SK-N-SH treated with all-trans-retinoic acid at 6 μM for 48 hours (cell line): Measurements from ENCODE around the gene CPHXL2.

Experiments used
- ARNTL ChIP-seq: fragments of 450-650 bp; formaldehyde crosslinking; IDR thresholded peaks from 2 replicates; pipeline ENCODE4 v1.5.0; 2020; ENCODE audit warnings: low read depth, mild to moderate bottlenecking, moderate library complexity, borderline replicate concordance
- ESRRG ChIP-seq: fragments of 250-450 bp; sonication (Bioruptor Pico); IDR thresholded peaks from 2 replicates; pipeline ENCODE4 v1.6.1; 2021; ENCODE audit warnings: mild to moderate bottlenecking
- GLIS3 ChIP-seq: fragments of 250-450 bp; sonication (Bioruptor Pico); IDR thresholded peaks from 2 replicates; pipeline ENCODE4 v1.5.0; 2020; ENCODE audit warnings: mild to moderate bottlenecking, moderate library complexity
- OSR1 ChIP-seq: fragments of 250-450 bp; sonication (Bioruptor Pico); IDR thresholded peaks from 2 replicates; pipeline ENCODE4 v1.8.0; 2022; ENCODE audit warnings: moderate library complexity, mild to moderate bottlenecking, inconsistent platforms
- ZC3H10 ChIP-seq: fragments of 250-450 bp; sonication (Bioruptor Pico); IDR thresholded peaks from 2 replicates; pipeline ENCODE4 v1.5.1; 2021; ENCODE audit warnings: mild to moderate bottlenecking, moderate library complexity
- ZFP30 ChIP-seq: fragments of 450-650 bp; formaldehyde crosslinking; IDR thresholded peaks from 2 replicates; pipeline ENCODE4 v1.5.0; 2022; ENCODE audit warnings: mild to moderate bottlenecking, moderate library complexity
- TF ChIP-seq, protein P1 (sequence below): fragments of 250-450 bp; sonication (Bioruptor Pico); IDR thresholded peaks from 2 replicates; pipeline ENCODE4 v1.5.1; 2021; ENCODE audit warnings: mild to moderate bottlenecking, moderate library complexity
- TF ChIP-seq, protein P2 (sequence below): fragments of 250-450 bp; sonication (Bioruptor Pico); IDR thresholded peaks from 2 replicates; pipeline ENCODE4 v1.5.1; 2020; ENCODE audit warnings: low read depth, mild to moderate bottlenecking, moderate library complexity

DNA sequence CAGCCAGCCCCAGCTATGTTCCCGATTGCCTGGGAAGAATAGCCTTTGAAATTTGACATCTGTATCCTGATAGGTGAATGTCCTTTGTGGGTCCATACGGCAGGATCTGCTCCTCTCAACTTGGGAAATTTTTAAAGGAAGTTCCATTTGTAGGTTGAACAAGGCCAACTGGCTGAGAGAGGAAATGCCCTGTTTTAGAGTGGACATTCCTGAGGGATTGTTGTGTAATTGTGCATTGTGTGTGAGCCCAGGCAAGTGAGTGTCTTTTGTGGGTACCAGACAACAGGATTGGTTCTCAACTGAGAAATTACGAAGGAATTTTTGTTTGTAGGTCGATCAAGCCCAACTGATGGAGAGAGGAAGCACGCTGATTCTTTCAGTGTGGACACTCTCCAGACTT, 2.6 kb upstream of the CPHXL2 start:
- TF ChIP-seq ZC3H10 (no peak), GLIS3 (CRISPR knock-in tag) (no peak), ZFP30 (CRISPR knock-in tag) (no peak), ARNTL (CRISPR knock-in tag) (no peak), ESRRG (CRISPR knock-in tag) (no peak), OSR1 (CRISPR knock-in tag) (no peak)
- TF ChIP-seq, protein P1, sequence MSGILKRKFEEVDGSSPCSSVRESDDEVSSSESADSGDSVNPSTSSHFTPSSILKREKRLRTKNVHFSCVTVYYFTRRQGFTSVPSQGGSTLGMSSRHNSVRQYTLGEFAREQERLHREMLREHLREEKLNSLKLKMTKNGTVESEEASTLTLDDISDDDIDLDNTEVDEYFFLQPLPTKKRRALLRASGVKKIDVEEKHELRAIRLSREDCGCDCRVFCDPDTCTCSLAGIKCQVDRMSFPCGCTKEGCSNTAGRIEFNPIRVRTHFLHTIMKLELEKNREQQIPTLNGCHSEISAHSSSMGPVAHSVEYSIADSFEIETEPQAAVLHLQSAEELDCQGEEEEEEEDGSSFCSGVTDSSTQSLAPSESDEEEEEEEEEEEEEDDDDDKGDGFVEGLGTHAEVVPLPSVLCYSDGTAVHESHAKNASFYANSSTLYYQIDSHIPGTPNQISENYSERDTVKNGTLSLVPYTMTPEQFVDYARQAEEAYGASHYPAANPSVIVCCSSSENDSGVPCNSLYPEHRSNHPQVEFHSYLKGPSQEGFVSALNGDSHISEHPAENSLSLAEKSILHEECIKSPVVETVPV (CRISPR knock-in tag), result no peak
- TF ChIP-seq, protein P2, sequence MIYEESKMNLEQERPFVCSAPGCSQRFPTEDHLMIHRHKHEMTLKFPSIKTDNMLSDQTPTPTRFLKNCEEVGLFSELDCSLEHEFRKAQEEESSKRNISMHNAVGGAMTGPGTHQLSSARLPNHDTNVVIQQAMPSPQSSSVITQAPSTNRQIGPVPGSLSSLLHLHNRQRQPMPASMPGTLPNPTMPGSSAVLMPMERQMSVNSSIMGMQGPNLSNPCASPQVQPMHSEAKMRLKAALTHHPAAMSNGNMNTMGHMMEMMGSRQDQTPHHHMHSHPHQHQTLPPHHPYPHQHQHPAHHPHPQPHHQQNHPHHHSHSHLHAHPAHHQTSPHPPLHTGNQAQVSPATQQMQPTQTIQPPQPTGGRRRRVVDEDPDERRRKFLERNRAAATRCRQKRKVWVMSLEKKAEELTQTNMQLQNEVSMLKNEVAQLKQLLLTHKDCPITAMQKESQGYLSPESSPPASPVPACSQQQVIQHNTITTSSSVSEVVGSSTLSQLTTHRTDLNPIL (CRISPR knock-in tag), result no peak
